Suprapubic skin (tissue), 4 donors: ENCODE results near the gene MYH3.

Experiments
- EP300 ChIP-seq: sonication (generic); formaldehyde crosslinking; IDR thresholded peaks from one replicate; pipeline ENCODE4 v1.6.1; 2017; ENCODE audit warnings: antibody characterized with exemption
- POLR2A ChIP-seq, 2 donors: fragments of 450-650 bp; IDR thresholded peaks; one replicate each; pipeline ENCODE4 v1.6.1; 2017; ENCODE audit warnings: antibody characterized with exemption in 2 of 2, mild to moderate bottlenecking in 2 of 2, moderate library complexity in 2 of 2
- POLR2AphosphoS5 ChIP-seq, 3 donors: sonication (generic); formaldehyde crosslinking; IDR thresholded peaks; one replicate each; pipeline ENCODE4 v1.6.1; 2017; ENCODE audit warnings: antibody characterized with exemption in 3 of 3
- TF ChIP-seq, protein P1 (sequence below), 2 donors: fragments of 200-600 bp in 1 of 2; fragments of 450-650 bp in 1 of 2; sonication (generic) in 1 of 2; IDR thresholded peaks; one replicate each; pipeline ENCODE4 v1.5.1; 2016 to 2019; ENCODE audit warnings: antibody characterized with exemption in 2 of 2, mild to moderate bottlenecking in 1 of 2, moderate library complexity in 1 of 2

DNA sequence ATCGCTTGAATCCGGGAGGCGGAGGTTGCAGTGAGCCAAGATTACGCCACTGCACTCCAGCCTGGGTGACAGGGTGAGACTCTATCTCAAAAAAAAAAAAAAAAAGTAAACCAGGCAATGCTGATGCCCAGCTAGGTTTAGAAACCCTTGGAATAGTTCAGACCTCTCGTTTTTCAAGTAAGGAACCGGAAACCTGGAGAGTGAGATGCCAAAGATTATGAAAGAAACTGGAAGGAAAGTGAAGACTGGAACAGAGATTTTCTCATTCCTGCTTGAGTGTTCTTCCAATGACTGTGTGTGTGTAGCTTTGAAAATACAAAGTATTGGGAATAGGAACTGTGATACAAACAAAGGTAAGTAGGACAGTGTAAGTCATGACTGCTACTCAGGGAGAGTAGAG lies 35.7 kb downstream of the MYH3 start:
- TF ChIP-seq POLR2A (IDR thresholded peaks at IDR 0.05) (no peak), POLR2AphosphoS5 (IDR thresholded peaks at IDR 0.05) (no peak), EP300 (no peak)
- TF ChIP-seq, protein P1, sequence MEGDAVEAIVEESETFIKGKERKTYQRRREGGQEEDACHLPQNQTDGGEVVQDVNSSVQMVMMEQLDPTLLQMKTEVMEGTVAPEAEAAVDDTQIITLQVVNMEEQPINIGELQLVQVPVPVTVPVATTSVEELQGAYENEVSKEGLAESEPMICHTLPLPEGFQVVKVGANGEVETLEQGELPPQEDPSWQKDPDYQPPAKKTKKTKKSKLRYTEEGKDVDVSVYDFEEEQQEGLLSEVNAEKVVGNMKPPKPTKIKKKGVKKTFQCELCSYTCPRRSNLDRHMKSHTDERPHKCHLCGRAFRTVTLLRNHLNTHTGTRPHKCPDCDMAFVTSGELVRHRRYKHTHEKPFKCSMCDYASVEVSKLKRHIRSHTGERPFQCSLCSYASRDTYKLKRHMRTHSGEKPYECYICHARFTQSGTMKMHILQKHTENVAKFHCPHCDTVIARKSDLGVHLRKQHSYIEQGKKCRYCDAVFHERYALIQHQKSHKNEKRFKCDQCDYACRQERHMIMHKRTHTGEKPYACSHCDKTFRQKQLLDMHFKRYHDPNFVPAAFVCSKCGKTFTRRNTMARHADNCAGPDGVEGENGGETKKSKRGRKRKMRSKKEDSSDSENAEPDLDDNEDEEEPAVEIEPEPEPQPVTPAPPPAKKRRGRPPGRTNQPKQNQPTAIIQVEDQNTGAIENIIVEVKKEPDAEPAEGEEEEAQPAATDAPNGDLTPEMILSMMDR (IDR thresholded peaks at IDR 0.05) = no peak
